ENCODE measurements around the gene ERI3.

- no peak for TF ChIP-seq CTCF (IDR thresholded peaks at IDR 0.05)
- no peak for TF ChIP-seq POLR2A (IDR thresholded peaks at IDR 0.05)
These were observed 6.4 kb upstream of the ERI3 start for GRCh38 chr1:44361478-44361877.

Data from gastroesophageal sphincter (tissue), 3 donors.